OCI-LY3 (cell line): Measurements from ENCODE around the gene CIP2A.

Experiments used
- EZH2phosphoT487 ChIP-seq: fragments of 200-600 bp; shearing (Covaris generic); IDR thresholded peaks from 2 replicates; pipeline ENCODE4 v1.6.1; 2018; ENCODE audit warnings: antibody characterized with exemption, mixed run types, low read depth
- TF ChIP-seq, protein P1 (sequence below): fragments of 200-600, 300-600 bp; sonication (generic); IDR thresholded peaks from 2 replicates; pipeline ENCODE4 v1.5.1; 2014; ENCODE audit warnings: antibody characterized with exemption, low read length, low read depth

- TF ChIP-seq, protein P1, sequence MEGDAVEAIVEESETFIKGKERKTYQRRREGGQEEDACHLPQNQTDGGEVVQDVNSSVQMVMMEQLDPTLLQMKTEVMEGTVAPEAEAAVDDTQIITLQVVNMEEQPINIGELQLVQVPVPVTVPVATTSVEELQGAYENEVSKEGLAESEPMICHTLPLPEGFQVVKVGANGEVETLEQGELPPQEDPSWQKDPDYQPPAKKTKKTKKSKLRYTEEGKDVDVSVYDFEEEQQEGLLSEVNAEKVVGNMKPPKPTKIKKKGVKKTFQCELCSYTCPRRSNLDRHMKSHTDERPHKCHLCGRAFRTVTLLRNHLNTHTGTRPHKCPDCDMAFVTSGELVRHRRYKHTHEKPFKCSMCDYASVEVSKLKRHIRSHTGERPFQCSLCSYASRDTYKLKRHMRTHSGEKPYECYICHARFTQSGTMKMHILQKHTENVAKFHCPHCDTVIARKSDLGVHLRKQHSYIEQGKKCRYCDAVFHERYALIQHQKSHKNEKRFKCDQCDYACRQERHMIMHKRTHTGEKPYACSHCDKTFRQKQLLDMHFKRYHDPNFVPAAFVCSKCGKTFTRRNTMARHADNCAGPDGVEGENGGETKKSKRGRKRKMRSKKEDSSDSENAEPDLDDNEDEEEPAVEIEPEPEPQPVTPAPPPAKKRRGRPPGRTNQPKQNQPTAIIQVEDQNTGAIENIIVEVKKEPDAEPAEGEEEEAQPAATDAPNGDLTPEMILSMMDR: no peak
- TF ChIP-seq EZH2phosphoT487: no peak
These were observed at the start of gene CIP2A, which contains the start of gene DZIP3 for GRCh38 chr3:108589081-108589997.
